Activated T-cell treated with anti-CD3 and anti-CD28 coated beads, Interleukin-2, amount 50 U/mL, for 1 hour (primary cell): ENCODE measurements around the gene GARNL3.

Experiments used
- DNase-seq: peaks from one replicate; pipeline ENCODE4 v3.0.0-alpha.2; 2020

GARNL3 gene

GRCh38 chr9:127314911-127315310 lies 50.3 kb downstream of the GARNL3 start:
- DNase-seq: no peak

- DNase-seq: no peak
Observed at GRCh38 chr9:127316586-127317323, 52.2 kb downstream of the GARNL3 start.

- no peak for DNase-seq
Observed at GRCh38 chr9:127318651-127319167, 54.1 kb downstream of the GARNL3 start.

- no peak for DNase-seq
Observed at GRCh38 chr9:127319366-127320114, 55.0 kb downstream of the GARNL3 start.

GRCh38 chr9:127320115-127320378 lies 55.5 kb downstream of the GARNL3 start:
- DNase-seq: no peak

GRCh38 chr9:127323393-127323792 lies 58.8 kb downstream of the GARNL3 start:
- DNase-seq: no peak

- no peak for DNase-seq
Observed at GRCh38 chr9:127330501-127330900, 65.9 kb downstream of the GARNL3 start.

GRCh38 chr9:127333221-127334064 lies 68.9 kb downstream of the GARNL3 start:
- no peak for DNase-seq

- DNase-seq: no peak
Observed at GRCh38 chr9:127334725-127335124, 70.2 kb downstream of the GARNL3 start.

- no peak for DNase-seq
Observed at GRCh38 chr9:127336086-127336485, 71.5 kb downstream of the GARNL3 start.

- DNase-seq: no peak
Observed at GRCh38 chr9:127336506-127337352, 72.2 kb downstream of the GARNL3 start.

- no peak for DNase-seq
Observed at GRCh38 chr9:127340721-127341120, 76.1 kb downstream of the GARNL3 start.

- no peak for DNase-seq
Observed at GRCh38 chr9:127341152-127341551, 76.6 kb downstream of the GARNL3 start.

- no peak for DNase-seq
Observed at GRCh38 chr9:127344368-127345000, 79.9 kb downstream of the GARNL3 start.

- no peak for DNase-seq
Observed at GRCh38 chr9:127345566-127345965, 81.0 kb downstream of the GARNL3 start.

- DNase-seq: no peak
Observed at GRCh38 chr9:127346584-127346983, 82.0 kb downstream of the GARNL3 start.

- no peak for DNase-seq
Observed at GRCh38 chr9:127347831-127348776, 83.5 kb downstream of the GARNL3 start.

GRCh38 chr9:127349483-127350113 lies 85.0 kb downstream of the GARNL3 start:
- no peak for DNase-seq

- DNase-seq: no peak
Observed at GRCh38 chr9:127351182-127352166, 86.9 kb downstream of the GARNL3 start.
